K562 (cell line): Measurements from ENCODE around the gene COPS6. TPM values are rescaled to one million over a fixed set of nuclear protein-coding genes. Genes with fewer than 3 reads are reported as not detected.

Experiments used
- CHCHD3 ChIP-seq: fragments of 250-450 bp; sonication (Bioruptor Pico); IDR thresholded peaks from 2 replicates; pipeline ENCODE4 v2.1.2; 2022; ENCODE audit warnings: mild to moderate bottlenecking
- EGR1 ChIP-seq: fragments of 450-650 bp; conservative IDR thresholded peaks from 2 replicates; pipeline ENCODE4 v1.6.1; 2017; ENCODE audit warnings: mild to moderate bottlenecking
- EP300 ChIP-seq: IDR thresholded peaks from 2 replicates; pipeline ENCODE4 v1.6.1; 2012; ENCODE audit warnings: low read length, improper control_type of control experiment
- EP400 ChIP-seq: fragments of 450-650 bp; IDR thresholded peaks from 2 replicates; pipeline ENCODE4 v1.6.1; 2017; ENCODE audit warnings: antibody characterized with exemption, mild to moderate bottlenecking, moderate library complexity
- FOXA1 ChIP-seq: fragments of 450-650 bp; IDR thresholded peaks from 2 replicates; pipeline ENCODE4 v1.6.1; 2016; ENCODE audit warnings: mild to moderate bottlenecking, borderline replicate concordance
- HEY1 ChIP-seq: fragments of 250-450 bp; sonication (Bioruptor Pico); IDR thresholded peaks from 2 replicates; pipeline ENCODE4 v1.5.0; 2020; ENCODE audit warnings: mild to moderate bottlenecking, moderate library complexity, borderline replicate concordance
- NCOA2 ChIP-seq, 2 experiments: fragments of 450-650 bp; IDR thresholded peaks; 2 replicates each; pipeline ENCODE4 v1.6.1; 2018; ENCODE audit warnings: mild to moderate bottlenecking in 2 of 2, moderate library complexity in 1 of 2; ENCODE audit not compliant: partially characterized antibody in 2 of 2
- NEUROD1 ChIP-seq: fragments of 150-350 bp; IDR thresholded peaks from 2 replicates; pipeline ENCODE4 v1.6.1; 2014; ENCODE audit warnings: borderline replicate concordance, low read length, low read depth; ENCODE audit not compliant: partially characterized antibody
- RBM14 ChIP-seq: fragments of 200-400 bp; formaldehyde crosslinking; IDR thresholded peaks from 2 replicates; pipeline ENCODE4 v1.6.1; 2018; ENCODE audit warnings: low read depth, mild to moderate bottlenecking, low read length, moderate library complexity, borderline replicate concordance; ENCODE audit not compliant: insufficient read depth
- RCOR1 ChIP-seq, 2 experiments: IDR thresholded peaks; 2 replicates each; pipeline ENCODE4 v1.6.1; 2012; ENCODE audit warnings: low read depth in 2 of 2, low read length in 2 of 2, borderline replicate concordance in 1 of 2, improper control_type of control experiment in 1 of 2
- RFX5 ChIP-seq: IDR thresholded peaks from 2 replicates; pipeline ENCODE4 v1.6.1; 2011; ENCODE audit warnings: low read depth, mild to moderate bottlenecking, improper control_type of control experiment, low read length
- SIN3A ChIP-seq, 2 experiments: fragments of 150-350 bp in 1 of 2; IDR thresholded peaks; 2 replicates each; pipeline ENCODE4 v1.6.1; 2011 to 2016; ENCODE audit warnings: borderline replicate concordance in 2 of 2, low read depth in 2 of 2, low read length in 2 of 2, mild to moderate bottlenecking in 2 of 2, moderate library complexity in 2 of 2; ENCODE audit not compliant: control insufficient read depth in 1 of 2
- ZNF445 ChIP-seq: fragments of 250-450 bp; sonication (Bioruptor Pico); IDR thresholded peaks from 2 replicates; pipeline ENCODE4 v1.4.0; 2020; ENCODE audit warnings: low read depth, mild to moderate bottlenecking, moderate library complexity
- polyA plus RNA-seq, 8 experiments: library from polyadenylated mRNA; depleted of rRNA in 4 of 8; stranded (reverse) in 5 of 8; unstranded in 3 of 8; fragments of >200 nt; fragmentation: Nextera tagmentation in 2 of 8; fragmentation: Illumina TruSeq in 1 of 8; extraction: Ambion mirVana in 2 of 8; extraction: Trizol in 1 of 8; gene quantifications; 2 replicates each; pipeline versions ENCODE4 v1.2.1 to v1.2.3, GENCODE V29; 2011 to 2014; ENCODE audit warnings: inconsistent platforms in 1 of 8, missing spikeins in 1 of 8
- total RNA-seq, 7 experiments: library from RNA; depleted of rRNA in 6 of 7; stranded (reverse); fragments of >200 nt in 6 of 7; fragmentation: Illumina TruSeq in 2 of 7; extraction: Trizol in 2 of 7; gene quantifications; 2 replicates each; pipeline versions ENCODE4 v1.2.1 to v1.2.3, GENCODE V29; 2011 to 2021; ENCODE audit warnings: low replicate concordance in 1 of 7
- TF ChIP-seq, protein P1 (sequence below): sonication (generic); formaldehyde crosslinking; IDR thresholded peaks from 2 replicates; pipeline ENCODE4 v1.8.1; 2023; ENCODE audit warnings: missing genetic modification reagents, mild to moderate bottlenecking, borderline replicate concordance
- TF ChIP-seq, protein P2 (sequence below): fragments of 250-450 bp; sonication (Bioruptor Pico); IDR thresholded peaks from 2 replicates; pipeline ENCODE4 v1.4.0; 2020; ENCODE audit warnings: mild to moderate bottlenecking, moderate library complexity
- TF ChIP-seq, protein P3 (sequence below): fragments of 250-450 bp; sonication (Bioruptor Pico); IDR thresholded peaks from 2 replicates; pipeline ENCODE4 v1.4.0; 2020; ENCODE audit warnings: borderline replicate concordance

Gene COPS6
- total and polyA plus RNA-seq, 9 of the 15 experiments (the other 6 are each of a cell fraction or from before 2014, with no cell fraction given): 63.0 to 331 (median 168) TPM

GRCh38 chr7:100119072-100119969 is 30.6 kb downstream of the COPS6 start, which contains the start of the genes CNPY4 and TAF6 (continued):
- TF ChIP-seq, protein P1, sequence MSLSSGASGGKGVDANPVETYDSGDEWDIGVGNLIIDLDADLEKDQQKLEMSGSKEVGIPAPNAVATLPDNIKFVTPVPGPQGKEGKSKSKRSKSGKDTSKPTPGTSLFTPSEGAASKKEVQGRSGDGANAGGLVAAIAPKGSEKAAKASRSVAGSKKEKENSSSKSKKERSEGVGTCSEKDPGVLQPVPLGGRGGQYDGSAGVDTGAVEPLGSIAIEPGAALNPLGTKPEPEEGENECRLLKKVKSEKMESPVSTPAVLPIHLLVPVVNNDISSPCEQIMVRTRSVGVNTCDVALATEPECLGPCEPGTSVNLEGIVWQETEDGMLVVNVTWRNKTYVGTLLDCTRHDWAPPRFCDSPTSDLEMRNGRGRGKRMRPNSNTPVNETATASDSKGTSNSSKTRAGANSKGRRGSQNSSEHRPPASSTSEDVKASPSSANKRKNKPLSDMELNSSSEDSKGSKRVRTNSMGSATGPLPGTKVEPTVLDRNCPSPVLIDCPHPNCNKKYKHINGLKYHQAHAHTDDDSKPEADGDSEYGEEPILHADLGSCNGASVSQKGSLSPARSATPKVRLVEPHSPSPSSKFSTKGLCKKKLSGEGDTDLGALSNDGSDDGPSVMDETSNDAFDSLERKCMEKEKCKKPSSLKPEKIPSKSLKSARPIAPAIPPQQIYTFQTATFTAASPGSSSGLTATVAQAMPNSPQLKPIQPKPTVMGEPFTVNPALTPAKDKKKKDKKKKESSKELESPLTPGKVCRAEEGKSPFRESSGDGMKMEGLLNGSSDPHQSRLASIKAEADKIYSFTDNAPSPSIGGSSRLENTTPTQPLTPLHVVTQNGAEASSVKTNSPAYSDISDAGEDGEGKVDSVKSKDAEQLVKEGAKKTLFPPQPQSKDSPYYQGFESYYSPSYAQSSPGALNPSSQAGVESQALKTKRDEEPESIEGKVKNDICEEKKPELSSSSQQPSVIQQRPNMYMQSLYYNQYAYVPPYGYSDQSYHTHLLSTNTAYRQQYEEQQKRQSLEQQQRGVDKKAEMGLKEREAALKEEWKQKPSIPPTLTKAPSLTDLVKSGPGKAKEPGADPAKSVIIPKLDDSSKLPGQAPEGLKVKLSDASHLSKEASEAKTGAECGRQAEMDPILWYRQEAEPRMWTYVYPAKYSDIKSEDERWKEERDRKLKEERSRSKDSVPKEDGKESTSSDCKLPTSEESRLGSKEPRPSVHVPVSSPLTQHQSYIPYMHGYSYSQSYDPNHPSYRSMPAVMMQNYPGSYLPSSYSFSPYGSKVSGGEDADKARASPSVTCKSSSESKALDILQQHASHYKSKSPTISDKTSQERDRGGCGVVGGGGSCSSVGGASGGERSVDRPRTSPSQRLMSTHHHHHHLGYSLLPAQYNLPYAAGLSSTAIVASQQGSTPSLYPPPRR: no peak
- 0 out of 2 replicates have a peak, but pooled peaks have one; percentile 56 for TF ChIP-seq CHCHD3 (CRISPR knock-in tag)
- TF ChIP-seq FOXA1: no peak
- TF ChIP-seq NCOA2 (IDR thresholded peaks at IDR 0.05; ENCODE audit: partially characterized antibody in 2 of 2): no peak
- TF ChIP-seq EP400: peak; percentile 87
- no peak for TF ChIP-seq RFX5
- TF ChIP-seq ZNF445 (CRISPR knock-in tag): peak; percentile 67; the same call in 1 of the 2 replicates
- TF ChIP-seq, protein P2, sequence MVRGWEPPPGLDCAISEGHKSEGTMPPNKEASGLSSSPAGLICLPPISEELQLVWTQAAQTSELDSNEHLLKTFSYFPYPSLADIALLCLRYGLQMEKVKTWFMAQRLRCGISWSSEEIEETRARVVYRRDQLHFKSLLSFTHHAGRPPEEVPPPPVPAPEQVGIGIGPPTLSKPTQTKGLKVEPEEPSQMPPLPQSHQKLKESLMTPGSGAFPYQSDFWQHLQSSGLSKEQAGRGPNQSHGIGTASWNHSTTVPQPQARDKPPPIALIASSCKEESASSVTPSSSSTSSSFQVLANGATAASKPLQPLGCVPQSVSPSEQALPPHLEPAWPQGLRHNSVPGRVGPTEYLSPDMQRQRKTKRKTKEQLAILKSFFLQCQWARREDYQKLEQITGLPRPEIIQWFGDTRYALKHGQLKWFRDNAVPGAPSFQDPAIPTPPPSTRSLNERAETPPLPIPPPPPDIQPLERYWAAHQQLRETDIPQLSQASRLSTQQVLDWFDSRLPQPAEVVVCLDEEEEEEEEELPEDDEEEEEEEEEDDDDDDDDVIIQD (CRISPR knock-in tag): no peak
- TF ChIP-seq EP300: no peak; the same call in 1 of the 2 replicates
- peak; percentile 12 to 48; a peak in 2 of 4 replicates for TF ChIP-seq RCOR1 (IDR thresholded peaks at IDR 0.05; ENCODE audit: borderline replicate concordance in 1 of 2, low read depth in 2 of 2, low read length in 2 of 2)
- 0 out of 2 replicates have a peak, but pooled peaks have one; percentile 6 for TF ChIP-seq HEY1 (CRISPR knock-in tag)
- TF ChIP-seq, protein P3, sequence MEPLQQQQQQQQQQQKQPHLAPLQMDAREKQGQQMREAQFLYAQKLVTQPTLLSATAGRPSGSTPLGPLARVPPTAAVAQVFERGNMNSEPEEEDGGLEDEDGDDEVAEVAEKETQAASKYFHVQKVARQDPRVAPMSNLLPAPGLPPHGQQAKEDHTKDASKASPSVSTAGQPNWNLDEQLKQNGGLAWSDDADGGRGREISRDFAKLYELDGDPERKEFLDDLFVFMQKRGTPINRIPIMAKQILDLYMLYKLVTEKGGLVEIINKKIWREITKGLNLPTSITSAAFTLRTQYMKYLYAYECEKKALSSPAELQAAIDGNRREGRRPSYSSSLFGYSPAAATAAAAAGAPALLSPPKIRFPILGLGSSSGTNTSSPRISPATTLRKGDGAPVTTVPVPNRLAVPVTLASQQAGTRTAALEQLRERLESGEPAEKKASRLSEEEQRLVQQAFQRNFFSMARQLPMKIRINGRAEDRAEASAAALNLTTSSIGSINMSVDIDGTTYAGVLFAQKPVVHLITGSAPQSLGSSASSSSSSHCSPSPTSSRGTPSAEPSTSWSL (CRISPR knock-in tag): no peak
- TF ChIP-seq SIN3A (IDR thresholded peaks at IDR 0.05; ENCODE audit: borderline replicate concordance in 2 of 2, control insufficient read depth in 1 of 2, low read depth in 2 of 2, low read length in 2 of 2): peak; percentile 80 to 91; a peak in 2 of 4 replicates
- peak; percentile 73 for TF ChIP-seq NEUROD1
- peak; percentile 93 for TF ChIP-seq EGR1
- TF ChIP-seq RBM14: no peak
